CD8-positive, alpha-beta memory T cell (primary cell): ENCODE data around the gene PRELID1. TPM values are rescaled to one million over a fixed set of nuclear protein-coding genes. Genes with fewer than 3 reads are reported as not detected.

ENCODE experiments used
- CTCF ChIA-PET: fragments of 350-600 bp; sonication (Branson Sonifier 250); formaldehyde crosslinking; loops from one replicate; lab custom pipeline; 2021; ENCODE audit warnings: antibody characterized with exemption; lab: Charles Lee
- POLR2A ChIA-PET: fragments of 350-600 bp; sonication (Branson Sonifier 250); formaldehyde crosslinking; loops from one replicate; lab custom pipeline; 2021; ENCODE audit warnings: antibody characterized with exemption; lab: Charles Lee
- DNase-seq, 5 donors: peaks; one replicate each; pipeline versions ENCODE4 v3.0.0 to v3.0.0-alpha.2; 2020 to 2022; ENCODE audit warnings: mixed read lengths in 1 of 5
- H3K27ac ChIP-seq: one replicate; pipeline ENCODE4 v1.7.0; 2013; ENCODE audit warnings: low read depth, mild to moderate bottlenecking, low read length, moderate library complexity
- H3K27me3 ChIP-seq: 2 replicates; pipeline ENCODE4 v1.7.0; 2013; ENCODE audit warnings: low read length, mild to moderate bottlenecking; ENCODE audit not compliant: insufficient read depth, poor library complexity, severe bottlenecking
- H3K36me3 ChIP-seq: 2 replicates; pipeline ENCODE4 v1.7.0; 2013; ENCODE audit warnings: mild to moderate bottlenecking, low read length, moderate library complexity; ENCODE audit not compliant: insufficient read depth
- H3K4me1 ChIP-seq: 2 replicates; pipeline ENCODE4 v1.7.0; 2013; ENCODE audit warnings: mild to moderate bottlenecking, low read length, moderate library complexity; ENCODE audit not compliant: insufficient read depth
- H3K4me3 ChIP-seq: 2 replicates; pipeline ENCODE4 v1.7.0; 2013; ENCODE audit warnings: mild to moderate bottlenecking, low read length
- H3K9me3 ChIP-seq: 2 replicates; pipeline ENCODE4 v1.7.0; 2013; ENCODE audit warnings: mild to moderate bottlenecking, low read length
- H3K27ac Mint-ChIP-seq, 8 donors: one replicate each; pipeline ENCODE4 v1.8.0; 2020 to 2021; ENCODE audit warnings: mixed read lengths in 8 of 8, mild to moderate bottlenecking in 6 of 8, inconsistent platforms in 3 of 8, moderate library complexity in 3 of 8
- H3K27me3 Mint-ChIP-seq, 2 donors: one replicate each; pipeline ENCODE4 v1.8.0; 2020 to 2021; ENCODE audit warnings: mixed read lengths in 2 of 2, mild to moderate bottlenecking in 1 of 2, moderate library complexity in 1 of 2
- H3K36me3 Mint-ChIP-seq, 3 donors: one replicate each; pipeline ENCODE4 v1.8.0; 2020 to 2021; ENCODE audit warnings: mixed read lengths in 3 of 3, inconsistent platforms in 1 of 3, mild to moderate bottlenecking in 1 of 3
- H3K4me1 Mint-ChIP-seq, 3 donors: one replicate each; pipeline ENCODE4 v1.8.0; 2020 to 2021; ENCODE audit warnings: mixed read lengths in 3 of 3, inconsistent platforms in 1 of 3, mild to moderate bottlenecking in 1 of 3
- H3K4me3 Mint-ChIP-seq, 7 donors: one replicate each; pipeline ENCODE4 v1.8.0; 2020 to 2021; ENCODE audit warnings: mixed read lengths in 7 of 7, mild to moderate bottlenecking in 6 of 7, moderate library complexity in 4 of 7, inconsistent platforms in 2 of 7
- H3K9me3 Mint-ChIP-seq, 5 donors: one replicate each; pipeline ENCODE4 v1.8.0; 2020 to 2022; ENCODE audit warnings: mixed read lengths in 5 of 5, mild to moderate bottlenecking in 3 of 5, moderate library complexity in 2 of 5, inconsistent platforms in 1 of 5
- polyA plus RNA-seq: library from polyadenylated mRNA; unstranded; fragments of 300-500 nt; fragmentation: Illumina TruSeq; gene quantifications from one replicate; pipeline ENCODE4 v1.2.3, GENCODE V29; 2021
- total RNA-seq, 2 experiments: library from RNA; stranded (reverse); gene quantifications; one replicate each; pipeline ENCODE4 v1.2.3, GENCODE V29; 2021

Gene PRELID1
- total and polyA plus RNA-seq, 3 experiments from 2014 or later = 235 to 344 (median 342) TPM

DNA sequence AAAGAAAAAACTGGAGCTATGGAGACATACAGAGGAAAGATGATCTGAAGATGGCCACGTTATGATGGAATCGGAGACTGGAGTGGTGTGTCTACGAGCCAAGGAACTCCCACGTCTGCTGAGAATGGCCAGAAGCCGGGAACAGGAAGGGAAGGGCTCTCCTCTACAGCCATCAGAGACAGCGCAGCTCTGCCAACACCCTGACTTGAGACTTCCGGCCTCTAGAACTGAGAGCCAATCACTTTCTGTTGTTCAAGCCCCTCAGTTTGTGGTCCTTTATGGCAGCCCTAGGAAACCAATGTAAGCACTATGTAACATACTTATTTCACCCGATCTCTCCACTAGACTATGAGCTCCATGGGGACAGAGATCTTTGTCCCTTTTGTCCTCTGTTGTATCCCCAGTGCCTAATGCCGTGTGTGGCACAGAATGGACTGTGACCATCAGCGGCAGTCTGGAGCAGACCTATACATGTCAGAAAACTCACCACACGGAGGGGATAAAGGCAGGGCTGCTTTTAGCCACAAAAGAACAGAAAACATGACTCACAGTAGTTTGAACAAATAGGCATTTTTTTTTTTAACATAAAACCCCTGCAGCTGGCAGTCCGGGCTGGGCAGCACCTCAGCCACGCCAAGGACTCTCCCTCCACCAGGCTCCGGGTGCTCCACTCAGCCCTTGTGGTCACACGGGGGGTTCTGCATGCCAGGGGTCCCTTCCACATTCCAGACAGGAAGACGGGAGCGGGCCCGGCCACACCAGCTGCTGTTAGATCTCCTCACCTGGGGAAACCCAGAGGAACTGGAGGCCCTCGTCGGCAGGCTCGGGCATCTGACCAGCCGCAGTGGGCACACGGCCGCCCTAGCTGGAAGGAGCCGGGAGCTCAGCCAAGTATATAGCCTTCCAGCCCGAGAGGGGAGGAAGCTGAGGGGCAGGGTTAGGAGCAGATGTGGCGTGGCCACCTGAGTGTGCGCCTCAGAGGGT is 24.2 kb downstream of the PRELID1 start:
- Mint-ChIP-seq H3K27ac (peak overlapping the region; percentile 63 to 96 (median 82)), H3K4me3 (peak overlapping the region; percentile 18 to 73 (median 62)), H3K4me1 (peaks cover 12 to 19% (median 17%) of the 10 kb centered on the region in 3 donors), H3K9me3 (no peaks in the 10 kb centered on the region), H3K27me3 (no peaks in the 10 kb centered on the region), H3K36me3 (peaks cover 0 to 49% (median 10%) of the 10 kb centered on the region in 3 donors)
- H3K4me1 ChIP-seq = peaks cover 7% of the 10 kb centered on the region
- peaks cover 9% of the 10 kb centered on the region for H3K36me3 ChIP-seq
- H3K9me3 ChIP-seq = no peaks in the 10 kb centered on the region
- DNase-seq = peak in 2 of 5 donors; percentile 20 to 25
- CTCF ChIA-PET = interaction anchor here (0.7 to 2.4 kb wide), 9 partner anchors 10 to 173 kb away, joined by 3 to 7 read pairs (median 4); partner anchors contain the start of gene RGS14
- POLR2A ChIA-PET = no interaction called here
- H3K4me3 ChIP-seq = no peak overlapping the region
- no peak overlapping the region for H3K27ac ChIP-seq
- H3K27me3 ChIP-seq = no peaks in the 10 kb centered on the region

DNA sequence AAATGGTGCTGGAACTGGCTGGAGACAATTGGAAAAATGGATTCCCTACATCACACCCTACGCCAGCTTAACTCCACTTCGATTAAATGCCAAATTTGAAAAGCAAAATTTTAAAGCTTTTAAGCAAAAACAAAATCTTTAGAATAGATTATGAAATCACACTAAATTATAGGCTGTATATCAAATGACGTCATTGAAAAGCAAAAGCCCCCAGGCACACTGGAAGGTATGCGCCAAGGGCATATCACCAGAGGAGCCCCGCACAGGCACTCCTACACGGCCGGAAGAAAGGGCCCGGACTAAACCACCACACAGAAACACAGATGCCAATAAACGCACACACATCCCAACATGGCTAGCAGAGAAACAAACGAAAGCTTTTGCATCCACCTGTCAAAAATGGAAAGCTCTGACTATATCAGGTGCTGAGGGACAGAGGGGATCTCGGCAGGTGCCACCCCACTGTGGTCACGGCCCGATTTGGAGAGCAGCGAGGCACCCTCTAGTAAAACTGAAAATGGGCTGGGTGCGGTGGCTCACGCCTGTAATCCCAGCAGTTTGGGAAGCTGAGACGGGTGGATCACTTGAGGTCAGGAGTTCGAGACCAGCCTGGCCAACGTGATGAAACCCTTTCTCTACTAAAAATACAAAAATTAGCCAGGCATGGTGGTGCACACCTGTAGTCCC is 25.1 kb downstream of the PRELID1 start:
- H3K27ac ChIP-seq = no peak overlapping the region

DNA sequence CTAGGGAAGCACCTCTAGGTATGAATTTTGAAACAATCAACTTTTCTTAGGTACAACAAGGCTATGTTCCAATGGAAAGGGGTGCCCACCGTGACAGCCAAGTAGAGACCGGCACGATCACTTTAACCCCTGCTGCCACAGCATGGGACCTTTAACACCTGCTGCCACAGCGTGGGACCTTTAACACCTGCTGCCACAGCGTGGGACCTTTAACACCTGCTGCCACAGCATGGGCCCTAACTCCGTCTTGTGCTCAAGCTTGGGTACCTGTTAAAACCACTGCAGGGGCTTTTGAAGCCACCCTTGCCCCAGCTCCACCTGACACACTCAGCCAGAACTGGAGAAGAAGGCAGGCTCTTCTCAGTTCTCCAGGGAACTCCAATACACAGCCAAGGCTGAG is 26.3 kb downstream of the PRELID1 start:
- Histone ChIP-seq H3K27ac (no peak overlapping the region), H3K27me3 (no peaks in the 10 kb centered on the region), H3K4me1 (peaks cover 7% of the 10 kb centered on the region), H3K36me3 (peaks cover 30% of the 10 kb centered on the region), H3K9me3 (no peaks in the 10 kb centered on the region), H3K4me3 (no peak overlapping the region)
- ChIA-PET CTCF (no interaction called here), POLR2A (no interaction called here)
- Mint-ChIP-seq H3K27me3 (no peaks in the 10 kb centered on the region), H3K4me3 (peak overlapping the region in 1 of 7 donors; percentile 30), H3K27ac (peak overlapping the region in 2 of 8 donors; percentile 78 to 84), H3K36me3 (peaks cover 4 to 63% (median 17%) of the 10 kb centered on the region in 3 donors), H3K4me1 (peaks cover 12 to 22% (median 17%) of the 10 kb centered on the region in 3 donors), H3K9me3 (no peaks in the 10 kb centered on the region)
- no peak for DNase-seq

More for the DNA sequence above, 25.1 kb downstream of the PRELID1 start:
- peak overlapping the region in 1 of 7 donors; percentile 13 for H3K4me3 Mint-ChIP-seq
- H3K9me3 Mint-ChIP-seq = no peaks in the 10 kb centered on the region
- Histone ChIP-seq H3K4me1 (peaks cover 7% of the 10 kb centered on the region), H3K4me3 (no peak overlapping the region), H3K9me3 (no peaks in the 10 kb centered on the region), H3K36me3 (peaks cover 18% of the 10 kb centered on the region), H3K27me3 (no peaks in the 10 kb centered on the region)
- peak overlapping the region in 3 of 8 donors; percentile 56 to 66 (median 58) for H3K27ac Mint-ChIP-seq
- DNase-seq = no peak
- peaks cover 12 to 22% (median 17%) of the 10 kb centered on the region in 3 donors for H3K4me1 Mint-ChIP-seq
- ChIA-PET CTCF (interaction anchor here (1.3 to 2.4 kb wide), 5 partner anchors 10 to 29 kb away, joined by 3 to 7 read pairs (median 6); partner anchors contain the start of gene RGS14), POLR2A (no interaction called here)
- no peaks in the 10 kb centered on the region for H3K27me3 Mint-ChIP-seq
- H3K36me3 Mint-ChIP-seq = peaks cover under 1 to 55% (median 13%) of the 10 kb centered on the region in 3 donors

DNA sequence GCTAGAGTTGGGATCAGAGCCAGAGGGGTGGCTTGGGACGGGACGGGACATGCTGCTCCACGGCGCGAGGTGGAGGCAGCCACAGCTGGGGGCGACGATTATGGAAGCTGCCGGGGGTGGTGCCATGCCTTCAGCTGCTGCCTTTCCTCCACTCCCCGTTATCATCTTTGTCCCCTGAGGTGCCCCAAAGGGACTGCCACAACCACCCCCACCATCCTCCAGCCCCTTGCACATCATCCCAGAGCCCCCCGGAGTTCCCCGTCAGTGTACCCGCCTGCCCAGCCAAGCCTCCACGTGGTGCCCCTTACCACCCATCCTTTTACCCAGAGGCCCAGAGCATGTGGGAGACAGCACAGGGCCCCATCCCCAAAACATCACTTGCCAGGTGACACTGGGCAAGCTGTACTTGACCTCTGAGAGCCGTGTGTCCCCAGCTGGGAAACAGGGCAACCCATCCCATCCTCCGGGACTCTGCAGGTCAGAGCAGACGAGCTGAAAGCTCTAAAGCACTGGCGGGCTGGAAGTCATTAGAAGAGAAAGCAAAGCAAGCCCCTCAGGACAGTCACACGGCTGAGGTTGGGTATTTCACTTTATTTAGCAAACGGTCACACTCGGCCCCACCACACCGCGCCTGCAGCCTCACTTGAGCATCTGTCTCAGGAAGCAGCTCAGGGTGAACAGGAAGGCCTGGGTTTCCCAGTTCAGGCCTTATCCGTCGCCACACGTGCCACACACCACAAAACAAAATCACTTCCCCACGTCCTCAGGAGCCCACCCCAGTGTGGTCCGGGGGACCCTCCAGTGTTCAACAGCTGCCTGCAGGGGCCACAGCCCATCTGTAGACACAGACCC is 27.6 kb downstream of the PRELID1 start:
- H3K27me3 Mint-ChIP-seq = no peaks in the 10 kb centered on the region
- no peaks in the 10 kb centered on the region for H3K9me3 Mint-ChIP-seq
- Histone ChIP-seq H3K4me3 (no peak overlapping the region), H3K9me3 (no peaks in the 10 kb centered on the region), H3K36me3 (peaks cover 43% of the 10 kb centered on the region), H3K27me3 (no peaks in the 10 kb centered on the region), H3K27ac (no peak overlapping the region), H3K4me1 (peaks cover 7% of the 10 kb centered on the region)
- CTCF ChIA-PET = no interaction called here
- H3K36me3 Mint-ChIP-seq = peaks cover 4 to 73% (median 22%) of the 10 kb centered on the region in 3 donors
- H3K4me3 Mint-ChIP-seq = peak overlapping the region in 1 of 7 donors; percentile 5
- peaks cover 12 to 23% (median 17%) of the 10 kb centered on the region in 3 donors for H3K4me1 Mint-ChIP-seq
- peak overlapping the region in 4 of 8 donors; percentile 54 to 79 (median 74) for H3K27ac Mint-ChIP-seq
- POLR2A ChIA-PET = no interaction called here
- no peak for DNase-seq

DNA sequence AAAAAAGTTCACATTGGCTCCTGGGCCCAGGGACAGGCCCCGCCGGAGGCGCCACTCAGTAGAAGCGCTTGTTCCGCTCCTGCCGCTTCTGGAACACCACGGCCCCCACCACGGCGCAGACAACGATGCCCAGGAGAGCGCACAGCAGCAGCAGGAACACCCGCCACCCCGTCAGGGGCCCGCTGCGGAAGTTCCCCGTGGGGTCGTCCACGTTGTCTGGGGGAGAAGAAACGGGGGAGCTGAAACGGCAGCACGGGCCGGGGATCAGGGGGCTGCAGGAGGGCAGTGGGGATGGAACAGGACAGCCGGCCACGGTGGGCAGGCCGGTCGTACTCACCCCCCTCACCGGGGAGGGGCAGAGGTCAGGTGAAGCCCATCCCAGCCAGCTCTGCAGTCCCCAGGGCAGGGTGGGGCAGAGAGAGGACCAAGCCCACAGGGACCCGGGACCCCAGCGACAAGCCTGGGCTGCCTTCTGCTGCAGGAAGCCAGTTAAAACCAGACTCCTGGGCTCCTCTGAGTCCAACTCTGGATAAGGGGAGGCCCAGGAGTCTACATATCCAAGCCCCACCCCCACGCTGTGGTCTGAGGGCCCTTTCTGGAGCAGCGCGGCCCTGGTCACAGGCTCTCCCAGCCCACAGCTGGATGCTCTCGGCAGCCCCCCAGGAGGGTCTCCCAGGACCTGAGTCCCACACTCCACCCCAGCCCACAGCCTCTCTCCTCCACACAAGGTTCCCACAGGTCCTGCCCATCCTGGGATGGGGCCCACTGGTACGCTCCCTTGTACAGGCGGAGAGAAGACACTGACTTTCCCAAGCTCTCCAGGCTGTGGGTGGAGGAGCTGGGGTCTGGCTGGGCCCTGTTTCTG is 28.7 kb downstream of the PRELID1 start:
- Histone ChIP-seq H3K27me3 (no peaks in the 10 kb centered on the region), H3K4me3 (no peak overlapping the region), H3K36me3 (peaks cover 54% of the 10 kb centered on the region), H3K4me1 (peaks cover 7% of the 10 kb centered on the region), H3K9me3 (no peaks in the 10 kb centered on the region), H3K27ac (no peak overlapping the region)
- Mint-ChIP-seq H3K36me3 (peaks cover 4 to 83% (median 25%) of the 10 kb centered on the region in 3 donors), H3K4me1 (peaks cover 12 to 25% (median 17%) of the 10 kb centered on the region in 3 donors), H3K4me3 (no peak overlapping the region), H3K27me3 (no peaks in the 10 kb centered on the region), H3K9me3 (no peaks in the 10 kb centered on the region), H3K27ac (peak overlapping the region in 2 of 8 donors; percentile 65 to 79)
- DNase-seq = no peak
- POLR2A ChIA-PET = no interaction called here
- CTCF ChIA-PET = interaction anchor here (1.6 to 2.5 kb wide), 2 partner anchors 38 to 72 kb away, joined by 6 to 7 read pairs; no protein-coding TSS in a partner anchor

DNA sequence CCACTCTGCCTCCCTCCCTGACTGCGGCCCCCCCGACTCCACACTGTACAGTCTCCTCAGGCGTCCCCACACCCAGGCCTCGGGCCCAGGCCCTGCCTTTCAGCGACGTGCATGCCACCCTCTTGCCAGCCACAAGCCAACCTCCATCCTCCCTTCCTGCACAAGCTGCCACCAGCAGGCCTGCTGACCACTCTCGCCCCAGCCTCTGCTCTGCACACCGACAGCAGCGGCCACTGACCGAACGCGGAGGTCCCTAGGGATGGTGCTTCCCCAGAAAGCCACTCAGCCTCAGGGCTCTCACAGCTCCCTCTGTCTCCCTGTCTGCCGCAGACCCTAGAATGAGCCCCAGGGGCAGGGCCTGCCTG is 29.3 kb downstream of the PRELID1 start:
- Histone ChIP-seq H3K27me3 (no peaks in the 10 kb centered on the region), H3K9me3 (no peaks in the 10 kb centered on the region), H3K4me3 (no peak overlapping the region), H3K4me1 (peaks cover 7% of the 10 kb centered on the region), H3K36me3 (peaks cover 60% of the 10 kb centered on the region), H3K27ac (no peak overlapping the region)
- Mint-ChIP-seq H3K36me3 (peaks cover 4 to 83% (median 25%) of the 10 kb centered on the region in 3 donors), H3K27me3 (no peaks in the 10 kb centered on the region), H3K9me3 (no peaks in the 10 kb centered on the region), H3K27ac (peak overlapping the region in 4 of 8 donors; percentile 51 to 78 (median 61)), H3K4me3 (no peak overlapping the region), H3K4me1 (peaks cover 6 to 20% (median 11%) of the 10 kb centered on the region in 3 donors)
- CTCF ChIA-PET = interaction anchor here (1.2 to 2.5 kb wide), 3 partner anchors 12 to 71 kb away, joined by 3 to 7 read pairs (median 6); no protein-coding TSS in a partner anchor
- DNase-seq = no peak
- POLR2A ChIA-PET = no interaction called here
